CD4-positive, alpha-beta T cell (primary cell): ENCODE results near the gene PDE7B. TPM values are rescaled to one million over a fixed set of nuclear protein-coding genes. Genes with fewer than 3 reads are reported as not detected.

Experiments used
- ATAC-seq: fragments of 200-7000 bp; cut with Tn5 transposase; one replicate; pipeline ENCODE4 v1.10.0; 2022; ENCODE audit warnings: mild to moderate bottlenecking; ENCODE audit not compliant: poor library complexity
- CTCF ChIA-PET: fragments of 350-600 bp; sonication (Branson Sonifier 250); formaldehyde crosslinking; loops from one replicate; lab custom pipeline; 2021; ENCODE audit warnings: antibody characterized with exemption, inconsistent platforms; lab: Charles Lee
- POLR2A ChIA-PET: fragments of 350-600 bp; sonication (Branson Sonifier 250); formaldehyde crosslinking; loops from one replicate; lab custom pipeline; 2021; ENCODE audit warnings: antibody characterized with exemption, inconsistent platforms; lab: Charles Lee
- DNase-seq, 14 experiments: peaks; one replicate each; pipeline ENCODE4 v3.0.0-alpha.2; 2013 to 2020; ENCODE audit warnings: mixed read lengths in 2 of 14
- H3K27ac ChIP-seq, 2 donors: one replicate each; pipeline versions ENCODE4 v1.5.1 to v1.7.0; 2013; ENCODE audit warnings: low read length in 2 of 2, low read depth in 1 of 2, mild to moderate bottlenecking in 1 of 2
- H3K27me3 ChIP-seq, 2 experiments: 1 replicate in 1 of 2; 2 replicates in 1 of 2; pipeline versions ENCODE4 v1.6.1 to v1.7.0; 2013; ENCODE audit warnings: low read length in 2 of 2, control low read depth in 1 of 2, mild to moderate bottlenecking in 1 of 2, moderate library complexity in 1 of 2; ENCODE audit not compliant: insufficient read depth in 2 of 2, control insufficient read depth in 1 of 2
- H3K36me3 ChIP-seq: one replicate; pipeline ENCODE4 v1.6.1; 2013; ENCODE audit warnings: low read length, control low read depth; ENCODE audit not compliant: insufficient read depth
- H3K4me1 ChIP-seq: one replicate; pipeline ENCODE4 v1.6.1; 2013; ENCODE audit warnings: low read length, control low read depth; ENCODE audit not compliant: insufficient read depth
- H3K4me3 ChIP-seq: one replicate; pipeline ENCODE4 v1.5.1; 2013; ENCODE audit warnings: mild to moderate bottlenecking, low read length, moderate library complexity
- H3K9me3 ChIP-seq, 2 experiments: 1 replicate in 1 of 2; 2 replicates in 1 of 2; pipeline versions ENCODE4 v1.6.1 to v1.7.0; 2013; ENCODE audit warnings: low read length in 2 of 2, mild to moderate bottlenecking in 2 of 2, control low read depth in 1 of 2, moderate library complexity in 1 of 2; ENCODE audit not compliant: control insufficient read depth in 1 of 2, insufficient read depth in 1 of 2
- H3K27ac Mint-ChIP-seq: one replicate; pipeline ENCODE4 v1.8.0; 2020; ENCODE audit warnings: mixed read lengths
- H3K27me3 Mint-ChIP-seq: one replicate; pipeline ENCODE4 v1.8.0; 2021; ENCODE audit warnings: mixed read lengths
- H3K36me3 Mint-ChIP-seq: one replicate; pipeline ENCODE4 v1.8.0; 2021; ENCODE audit warnings: low read depth, mixed read lengths
- H3K4me1 Mint-ChIP-seq: one replicate; pipeline ENCODE4 v1.8.0; 2021; ENCODE audit warnings: low read depth, mixed read lengths
- H3K4me3 Mint-ChIP-seq: one replicate; pipeline ENCODE4 v1.8.0; 2020; ENCODE audit warnings: mild to moderate bottlenecking, mixed read lengths
- H3K9me3 Mint-ChIP-seq: one replicate; pipeline ENCODE4 v1.8.0; 2020; ENCODE audit warnings: mixed read lengths
- CTCF ChIP-seq: fragments of 200-600 bp; IDR thresholded peaks from one replicate; pipeline ENCODE4 v1.8.0; 2022; ENCODE audit warnings: antibody characterized with exemption, mild to moderate bottlenecking
- intact Hi-C, 2 experiments: fragments of 100-400 bp; cut with DNase I in 1 of 2; cut with micrococcal nuclease in 1 of 2; formaldehyde crosslinking; loops; one replicate each; pipeline versions ENCODE4 v1.15.1 to v1.9.0; 2023 to 2025; cut with DNase I, micrococcal nuclease
- total RNA-seq, 174 experiments: library from RNA in 2 of 174; stranded (reverse) in 2 of 174; gene quantifications; one replicate each; pipeline ENCODE4 v1.2.3 and lab custom pipeline; 2021 to 2026

Gene PDE7B
- total RNA-seq, 2 experiments from 2014 or later, result 0.25 to 0.34 TPM

GRCh38 chr6:136086686-136087085, 235.2 kb downstream of the PDE7B start:
- intact Hi-C loops, result no loop called here
- POLR2A ChIA-PET, result no interaction called here
- no peaks in the 10 kb centered on the region for H3K27me3 ChIP-seq
- no peaks in the 10 kb centered on the region for H3K4me1 ChIP-seq
- Mint-ChIP-seq H3K4me1 (no peaks in the 10 kb centered on the region), H3K27ac (no peak overlapping the region), H3K36me3 (no peaks in the 10 kb centered on the region), H3K27me3 (no peaks in the 10 kb centered on the region), H3K9me3 (no peaks in the 10 kb centered on the region), H3K4me3 (no peak overlapping the region)
- CTCF ChIA-PET, result no interaction called here
- ATAC-seq (no peak), DNase-seq (no peak)
- H3K27ac ChIP-seq, result no peak overlapping the region
- no peak for TF ChIP-seq CTCF
- no peaks in the 10 kb centered on the region for H3K36me3 ChIP-seq
- H3K9me3 ChIP-seq, result no peaks in the 10 kb centered on the region
- H3K4me3 ChIP-seq, result no peak overlapping the region

GRCh38 chr6:136087986-136088385, 236.5 kb downstream of the PDE7B start:
- Mint-ChIP-seq H3K36me3 (no peaks in the 10 kb centered on the region), H3K4me3 (no peak overlapping the region), H3K27ac (no peak overlapping the region), H3K9me3 (no peaks in the 10 kb centered on the region), H3K4me1 (no peaks in the 10 kb centered on the region), H3K27me3 (no peaks in the 10 kb centered on the region)
- Histone ChIP-seq H3K36me3 (no peaks in the 10 kb centered on the region), H3K4me1 (no peaks in the 10 kb centered on the region), H3K4me3 (no peak overlapping the region), H3K27me3 (no peaks in the 10 kb centered on the region), H3K9me3 (no peaks in the 10 kb centered on the region), H3K27ac (no peak overlapping the region)
- DNase-seq (no peak), ATAC-seq (no peak)
- intact Hi-C loops, result no loop called here
- POLR2A ChIA-PET, result no interaction called here
- CTCF ChIA-PET, result no interaction called here
- TF ChIP-seq CTCF, result no peak

- no peaks in the 10 kb centered on the region for H3K27me3 Mint-ChIP-seq
- H3K4me1 Mint-ChIP-seq, result no peaks in the 10 kb centered on the region
- no peaks in the 10 kb centered on the region for H3K36me3 Mint-ChIP-seq
- TF ChIP-seq CTCF, result no peak
- H3K4me3 Mint-ChIP-seq, result no peak overlapping the region
- Histone ChIP-seq H3K27ac (no peak overlapping the region), H3K9me3 (no peaks in the 10 kb centered on the region), H3K4me3 (no peak overlapping the region), H3K27me3 (no peaks in the 10 kb centered on the region), H3K4me1 (no peaks in the 10 kb centered on the region), H3K36me3 (no peaks in the 10 kb centered on the region)
- no peak overlapping the region for H3K27ac Mint-ChIP-seq
- CTCF ChIA-PET, result interaction anchor here (0.5 kb wide), 1 partner anchor 466 kb away, joined by 3 read pairs; no protein-coding TSS in a partner anchor
- intact Hi-C loops, result no loop called here
- no peaks in the 10 kb centered on the region for H3K9me3 Mint-ChIP-seq
- POLR2A ChIA-PET, result no interaction called here
- ATAC-seq, result no peak
- DNase-seq, result no peak
Observed at GRCh38 chr6:136088693-136089092, 237.2 kb downstream of the PDE7B start.
